Fibroblast of skin of back (primary cell): ENCODE data around the gene CEACAM1.
"Not testable (repeated sequence)": the region's sequence is repeated elsewhere in the genome, so short reads cannot be mapped to it uniquely, and the experiment has no call there.

Experiments
- DNase-seq: peaks from one replicate; pipeline ENCODE4 v3.0.0-alpha.2; 2013

Gene CEACAM1

GRCh38 chr19:42511340-42511739 lies 16.9 kb downstream of the CEACAM1 start:
- DNase-seq = no peak

GRCh38 chr19:42508892-42509444 lies 19.3 kb downstream of the CEACAM1 start:
- DNase-seq = no peak

GRCh38 chr19:42505066-42505465 lies 23.2 kb downstream of the CEACAM1 start:
- no peak for DNase-seq

- no peak for DNase-seq
Measured at GRCh38 chr19:42501733-42502132, 26.5 kb downstream of the CEACAM1 start.

GRCh38 chr19:42501243-42501642 lies 27.0 kb downstream of the CEACAM1 start:
- not testable (repeated sequence) for DNase-seq

GRCh38 chr19:42498169-42498757 lies 30.0 kb downstream of the CEACAM1 start:
- no peak for DNase-seq

GRCh38 chr19:42497492-42498168 lies 30.7 kb downstream of the CEACAM1 start:
- no peak for DNase-seq

GRCh38 chr19:42496460-42497133 lies 31.7 kb downstream of the CEACAM1 start:
- no peak for DNase-seq

GRCh38 chr19:42495663-42496062 lies 32.6 kb downstream of the CEACAM1 start:
- DNase-seq = no peak

GRCh38 chr19:42494321-42494720 lies 34.0 kb downstream of the CEACAM1 start:
- DNase-seq = no peak

- DNase-seq = no peak
Measured at GRCh38 chr19:42488783-42489521, 39.3 kb downstream of the CEACAM1 start.

GRCh38 chr19:42487798-42488178 lies 40.5 kb downstream of the CEACAM1 start:
- no peak for DNase-seq

GRCh38 chr19:42487032-42487797 lies 41.1 kb downstream of the CEACAM1 start:
- no peak for DNase-seq

- DNase-seq = not testable (repeated sequence)
Measured at GRCh38 chr19:42485036-42485435, 43.2 kb downstream of the CEACAM1 start.

- peak; percentile 52 for DNase-seq
Measured at GRCh38 chr19:42480335-42481095, 47.8 kb downstream of the CEACAM1 start.

- DNase-seq = no peak
Measured at GRCh38 chr19:42479736-42480135, 48.5 kb downstream of the CEACAM1 start.

- no peak for DNase-seq
Measured at GRCh38 chr19:42478765-42479311, 49.4 kb downstream of the CEACAM1 start.

GRCh38 chr19:42477933-42478332 lies 50.3 kb downstream of the CEACAM1 start:
- no peak for DNase-seq

- no peak for DNase-seq
Measured at GRCh38 chr19:42477117-42477516, 51.2 kb downstream of the CEACAM1 start.

GRCh38 chr19:42475366-42475765 lies 52.9 kb downstream of the CEACAM1 start:
- DNase-seq = no peak

GRCh38 chr19:42474743-42475142 lies 53.5 kb downstream of the CEACAM1 start:
- DNase-seq = no peak
